IPS-18a (cell line): ENCODE measurements around the gene ANKS1A.
"Not testable (repeated sequence)": the region's sequence is repeated elsewhere in the genome, so short reads cannot be mapped to it uniquely, and the experiment has no call there.

Experiments
- H3K27ac ChIP-seq: one replicate; pipeline ENCODE4 v1.5.1; 2013; ENCODE audit warnings: low read length
- H3K27me3 ChIP-seq: one replicate; pipeline ENCODE4 v1.6.1; 2013; ENCODE audit warnings: mild to moderate bottlenecking, low read length; ENCODE audit not compliant: control insufficient read depth, insufficient read depth
- H3K36me3 ChIP-seq: one replicate; pipeline ENCODE4 v1.6.1; 2013; ENCODE audit warnings: low read depth, low read length; ENCODE audit not compliant: control insufficient read depth
- H3K4me1 ChIP-seq: one replicate; pipeline ENCODE4 v1.6.1; 2013; ENCODE audit warnings: low read depth, low read length; ENCODE audit not compliant: control insufficient read depth
- H3K4me3 ChIP-seq: one replicate; pipeline ENCODE4 v1.5.1; 2013; ENCODE audit warnings: low read length
- H3K9ac ChIP-seq: one replicate; pipeline ENCODE4 v1.6.1; 2013; ENCODE audit warnings: mild to moderate bottlenecking, low read length, moderate library complexity
- H3K9me3 ChIP-seq: one replicate; pipeline ENCODE4 v1.6.1; 2013; ENCODE audit warnings: low read depth, low read length; ENCODE audit not compliant: control insufficient read depth

Gene ANKS1A

GRCh38 chr6:35099116-35099515 is 210.1 kb downstream of the ANKS1A start:
- Histone ChIP-seq H3K9me3 (no peaks in the 10 kb centered on the region), H3K27me3 (no peaks in the 10 kb centered on the region), H3K4me3 (no peak overlapping the region), H3K27ac (no peak overlapping the region), H3K9ac (no peak overlapping the region), H3K4me1 (peaks cover 14% of the 10 kb centered on the region), H3K36me3 (no peaks in the 10 kb centered on the region)

GRCh38 chr6:35105078-35105477 is 216.0 kb downstream of the ANKS1A start:
- Histone ChIP-seq H3K4me3 (no peak overlapping the region), H3K9ac (no peak overlapping the region), H3K27ac (no peak overlapping the region), H3K9me3 (no peaks in the 10 kb centered on the region), H3K27me3 (no peaks in the 10 kb centered on the region), H3K36me3 (no peaks in the 10 kb centered on the region), H3K4me1 (no peaks in the 10 kb centered on the region)

- not testable (repeated sequence) for H3K27ac ChIP-seq, H3K4me1 ChIP-seq, H3K9me3 ChIP-seq, H3K9ac ChIP-seq, H3K4me3 ChIP-seq, H3K27me3 ChIP-seq, H3K36me3 ChIP-seq
Observed at GRCh38 chr6:35106061-35106460, 217.0 kb downstream of the ANKS1A start.

- H3K9me3 ChIP-seq, H3K27me3 ChIP-seq, H3K4me1 ChIP-seq, H3K9ac ChIP-seq, H3K36me3 ChIP-seq, H3K4me3 ChIP-seq, H3K27ac ChIP-seq: not testable (repeated sequence)
Observed at GRCh38 chr6:35107208-35107607, 218.2 kb downstream of the ANKS1A start.

GRCh38 chr6:35107761-35108160 is 218.7 kb downstream of the ANKS1A start:
- not testable (repeated sequence) for H3K4me3 ChIP-seq, H3K27me3 ChIP-seq, H3K36me3 ChIP-seq, H3K9me3 ChIP-seq, H3K4me1 ChIP-seq, H3K9ac ChIP-seq, H3K27ac ChIP-seq

GRCh38 chr6:35108309-35108885 is 219.3 kb downstream of the ANKS1A start:
- Histone ChIP-seq H3K36me3 (no peaks in the 10 kb centered on the region), H3K4me1 (no peaks in the 10 kb centered on the region), H3K9me3 (no peaks in the 10 kb centered on the region), H3K4me3 (no peak overlapping the region), H3K27me3 (no peaks in the 10 kb centered on the region), H3K9ac (no peak overlapping the region), H3K27ac (no peak overlapping the region)

GRCh38 chr6:35120746-35121145 is 231.7 kb downstream of the ANKS1A start:
- no peaks in the 10 kb centered on the region for H3K27me3 ChIP-seq
- H3K36me3 ChIP-seq, result no peaks in the 10 kb centered on the region
- H3K9me3 ChIP-seq, result no peaks in the 10 kb centered on the region
- no peak overlapping the region for H3K27ac ChIP-seq
- no peaks in the 10 kb centered on the region for H3K4me1 ChIP-seq
- H3K4me3 ChIP-seq, result no peak overlapping the region
- H3K9ac ChIP-seq, result no peak overlapping the region

- Histone ChIP-seq H3K4me1 (no peaks in the 10 kb centered on the region), H3K27me3 (no peaks in the 10 kb centered on the region), H3K36me3 (no peaks in the 10 kb centered on the region), H3K4me3 (no peak overlapping the region), H3K9me3 (no peaks in the 10 kb centered on the region), H3K27ac (no peak overlapping the region), H3K9ac (no peak overlapping the region)
Observed at GRCh38 chr6:35124356-35124755, 235.3 kb downstream of the ANKS1A start.

GRCh38 chr6:35128042-35128441 is 239.0 kb downstream of the ANKS1A start:
- Histone ChIP-seq H3K27ac (no peak overlapping the region), H3K36me3 (no peaks in the 10 kb centered on the region), H3K9ac (no peak overlapping the region), H3K9me3 (no peaks in the 10 kb centered on the region), H3K4me1 (no peaks in the 10 kb centered on the region), H3K27me3 (no peaks in the 10 kb centered on the region), H3K4me3 (no peak overlapping the region)

GRCh38 chr6:35128496-35128895 is 239.4 kb downstream of the ANKS1A start:
- no peak overlapping the region for H3K4me3 ChIP-seq
- no peaks in the 10 kb centered on the region for H3K4me1 ChIP-seq
- H3K36me3 ChIP-seq, result no peaks in the 10 kb centered on the region
- no peaks in the 10 kb centered on the region for H3K27me3 ChIP-seq
- H3K9ac ChIP-seq, result no peak overlapping the region
- H3K27ac ChIP-seq, result no peak overlapping the region
- H3K9me3 ChIP-seq, result no peaks in the 10 kb centered on the region

- Histone ChIP-seq H3K36me3 (no peaks in the 10 kb centered on the region), H3K9ac (no peak overlapping the region), H3K4me1 (peaks cover 3% of the 10 kb centered on the region), H3K27me3 (no peaks in the 10 kb centered on the region), H3K4me3 (no peak overlapping the region), H3K27ac (no peak overlapping the region), H3K9me3 (no peaks in the 10 kb centered on the region)
Observed at GRCh38 chr6:35136185-35136584, 247.1 kb downstream of the ANKS1A start.

GRCh38 chr6:35138191-35138590 is 249.1 kb downstream of the ANKS1A start:
- not testable (repeated sequence) for H3K9ac ChIP-seq, H3K9me3 ChIP-seq, H3K4me3 ChIP-seq, H3K27ac ChIP-seq, H3K27me3 ChIP-seq, H3K4me1 ChIP-seq, H3K36me3 ChIP-seq
